CD4-positive, alpha-beta T cell treated with Interleukin-17A for 1 hour (primary cell): Measurements from ENCODE around the gene JPT1.
"Not testable (repeated sequence)": the region's sequence is repeated elsewhere in the genome, so short reads cannot be mapped to it uniquely, and the experiment has no call there.

ENCODE experiments used
- DNase-seq: peaks from one replicate; pipeline ENCODE4 v3.0.0-alpha.2; 2020

JPT1 gene, protein sequence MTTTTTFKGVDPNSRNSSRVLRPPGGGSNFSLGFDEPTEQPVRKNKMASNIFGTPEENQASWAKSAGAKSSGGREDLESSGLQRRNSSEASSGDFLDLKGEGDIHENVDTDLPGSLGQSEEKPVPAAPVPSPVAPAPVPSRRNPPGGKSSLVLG

DNA sequence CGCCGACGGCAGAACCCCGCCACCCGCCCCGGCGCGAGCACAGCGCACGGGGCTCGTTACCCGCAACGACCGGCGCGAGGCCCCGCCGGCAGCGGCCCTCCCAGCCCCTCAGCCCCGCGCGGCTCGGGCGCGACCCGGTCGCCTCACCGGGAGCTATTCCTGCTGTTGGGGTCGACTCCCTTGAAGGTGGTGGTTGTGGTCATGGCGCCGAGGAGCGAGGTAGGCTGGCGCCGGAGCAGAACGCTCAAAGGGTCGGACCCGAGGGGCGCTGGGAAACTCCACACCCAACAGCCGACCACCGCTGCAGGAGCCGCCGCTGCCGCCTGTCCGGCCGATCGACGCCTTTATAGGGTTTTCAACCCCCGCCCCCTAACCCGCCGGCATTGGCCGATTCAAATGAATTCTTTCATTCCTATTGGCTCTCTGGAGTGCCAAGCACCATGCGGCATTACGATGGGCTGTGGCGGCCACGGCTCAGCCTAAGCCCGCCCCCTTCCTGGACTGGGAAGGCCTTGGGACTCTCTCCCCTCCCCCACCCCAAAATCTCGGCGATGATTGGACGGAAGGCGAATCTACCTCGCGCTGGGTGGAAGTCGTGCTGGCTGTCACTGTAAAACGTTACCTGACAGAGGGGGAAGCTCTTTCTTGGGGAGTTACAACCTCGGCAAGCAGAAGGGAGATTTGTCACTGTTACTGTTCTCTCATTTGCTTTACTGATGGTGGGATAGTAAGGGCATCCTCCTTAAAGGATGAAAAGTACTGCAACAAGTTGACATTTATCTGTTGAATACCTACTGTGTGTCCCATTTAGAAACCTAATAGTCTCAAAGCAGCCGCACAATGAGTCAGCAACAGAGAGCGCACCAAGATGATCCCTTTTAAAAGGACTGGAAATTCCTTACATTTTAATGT, at the start of gene JPT1:
Gene JPT1 (minus strand): TSS at position 318 of the 912 bp plus-strand sequence. CDS start 115 bp downstream, at position 203.
- DNase-seq, result peak; percentile 99

DNA sequence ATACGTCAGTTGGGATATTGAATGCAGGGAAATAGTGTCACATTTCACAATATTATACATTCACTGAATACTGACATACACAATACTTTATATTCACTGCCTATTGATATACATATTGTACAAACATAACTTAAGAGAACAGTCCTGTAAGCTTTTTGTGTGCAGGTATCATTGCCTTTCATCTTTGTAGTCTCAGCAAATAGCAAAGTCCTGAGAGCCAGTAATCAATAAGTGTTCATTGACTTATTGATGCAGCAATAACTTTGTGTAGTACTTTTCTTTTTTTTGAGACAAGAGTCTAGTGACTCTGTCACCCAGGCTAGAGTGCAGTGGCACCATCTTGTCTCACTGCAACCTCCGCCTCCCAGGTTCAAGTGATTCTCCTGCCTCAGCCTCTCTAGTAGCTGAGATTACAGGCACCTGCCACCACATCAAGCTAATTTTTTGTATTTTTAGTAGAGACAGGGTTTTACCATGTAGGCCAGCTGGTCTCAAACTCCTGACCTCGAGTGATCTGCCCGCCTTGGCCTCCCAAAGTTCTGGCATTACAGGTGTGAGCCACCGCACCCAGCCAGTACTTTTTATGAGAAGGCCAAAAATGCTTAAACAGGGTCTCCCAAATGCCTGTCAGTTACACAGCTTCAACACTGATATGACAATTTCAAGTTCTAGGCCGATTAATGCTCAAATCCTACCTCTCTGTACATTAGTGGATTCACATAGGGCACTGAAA, 45.7 kb upstream of the JPT1 start:
- DNase-seq, result no peak

DNA sequence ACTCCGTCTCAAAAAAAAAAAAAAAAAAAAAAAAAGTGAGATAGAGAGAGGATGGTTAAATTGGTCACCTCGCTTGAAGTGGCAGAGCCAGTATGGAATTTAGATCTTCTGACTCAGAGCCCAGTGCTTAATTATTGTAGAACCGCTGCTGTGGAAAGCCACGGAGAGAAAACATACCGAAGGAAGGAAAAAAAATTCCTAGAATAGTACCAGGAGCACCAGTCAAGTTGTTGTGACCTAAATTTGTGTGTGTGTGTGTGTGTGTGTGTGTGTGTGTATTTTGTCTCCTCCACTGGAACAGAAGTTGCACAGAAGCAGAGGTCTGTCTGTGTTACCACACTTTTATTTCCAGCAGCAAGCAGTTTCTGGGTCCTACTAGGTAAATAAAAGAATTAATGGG, 40.6 kb upstream of the JPT1 start:
- no peak for DNase-seq

DNA sequence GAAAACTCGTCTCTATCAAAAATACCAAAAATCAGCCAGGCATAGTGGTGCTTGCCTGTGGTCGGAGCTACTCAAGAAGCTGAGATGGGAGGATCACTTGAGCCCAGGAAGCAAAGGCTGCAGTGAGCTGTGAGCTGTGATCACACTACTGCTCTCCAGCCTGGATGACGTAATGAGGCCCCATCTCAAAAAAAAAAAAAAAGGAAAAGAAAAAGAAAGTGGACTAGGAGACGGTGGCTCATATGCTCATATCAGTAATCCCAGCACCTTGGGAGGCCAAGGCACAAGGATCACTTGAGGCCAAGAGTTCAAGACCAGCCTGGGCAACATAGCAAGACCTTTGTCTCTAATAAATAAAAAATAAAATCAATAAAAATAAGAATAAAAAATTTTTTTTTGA, 37.3 kb upstream of the JPT1 start:
- DNase-seq, result no peak

DNA sequence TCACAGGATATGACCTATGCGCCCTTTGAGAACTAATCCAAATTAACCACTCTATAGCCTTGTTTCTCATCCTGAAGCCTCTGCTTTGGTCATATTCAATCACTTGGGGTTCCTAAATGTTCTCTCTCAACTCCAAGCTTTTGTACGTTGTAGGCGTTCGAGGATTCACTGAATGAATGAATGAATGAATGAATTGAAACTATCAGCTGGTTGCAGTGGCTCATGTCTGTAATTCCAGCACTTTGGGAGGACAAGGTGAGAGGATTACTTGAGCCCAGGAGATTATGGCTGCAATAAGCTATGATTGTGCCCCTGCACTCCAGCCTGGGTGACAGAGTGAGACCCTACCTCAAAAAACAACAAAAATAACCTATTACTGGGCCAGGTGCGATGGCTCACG, 34.3 kb upstream of the JPT1 start:
- no peak for DNase-seq

DNA sequence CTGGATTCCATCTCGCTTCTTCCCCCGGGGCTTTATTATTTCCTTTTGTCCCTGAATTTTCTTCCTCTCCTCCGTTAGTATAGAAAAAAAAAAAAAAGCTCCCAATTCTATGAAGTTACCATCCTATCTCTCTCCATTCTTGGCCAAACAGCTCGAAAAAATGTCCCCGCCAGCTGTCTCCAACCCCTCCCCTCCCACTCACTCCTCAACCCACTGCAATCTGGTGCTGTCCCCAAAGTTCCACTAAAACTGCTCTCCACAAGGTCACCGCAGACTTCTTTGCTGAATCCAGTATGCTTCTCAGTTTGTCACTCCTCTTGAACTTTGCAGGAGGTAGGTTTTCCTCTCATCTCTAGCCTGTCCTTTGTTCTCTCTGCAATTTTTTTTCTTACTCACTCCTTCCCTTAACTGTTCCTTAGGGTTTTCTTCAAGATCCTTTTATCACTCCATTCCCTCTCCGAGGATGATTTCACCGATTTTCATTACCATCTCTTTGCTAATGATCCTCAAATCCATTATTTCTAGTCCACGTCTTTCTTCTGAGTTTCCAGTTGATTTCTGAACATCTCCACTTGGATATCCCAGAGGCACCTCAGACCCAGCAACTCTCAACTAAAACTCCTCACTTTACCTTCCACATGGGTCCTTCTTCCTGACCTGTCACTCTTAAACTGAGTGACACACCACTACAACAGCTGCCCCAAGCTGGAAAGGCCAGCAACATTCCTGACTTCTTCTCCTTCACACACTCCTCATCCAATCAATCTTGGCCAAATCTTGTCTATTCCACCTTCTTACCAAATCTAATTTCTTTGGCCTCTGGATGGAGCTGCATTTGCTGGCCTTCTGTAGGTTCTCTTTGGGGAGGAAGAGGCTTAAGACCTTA, 29.9 kb upstream of the JPT1 start:
- DNase-seq, result no peak

DNA sequence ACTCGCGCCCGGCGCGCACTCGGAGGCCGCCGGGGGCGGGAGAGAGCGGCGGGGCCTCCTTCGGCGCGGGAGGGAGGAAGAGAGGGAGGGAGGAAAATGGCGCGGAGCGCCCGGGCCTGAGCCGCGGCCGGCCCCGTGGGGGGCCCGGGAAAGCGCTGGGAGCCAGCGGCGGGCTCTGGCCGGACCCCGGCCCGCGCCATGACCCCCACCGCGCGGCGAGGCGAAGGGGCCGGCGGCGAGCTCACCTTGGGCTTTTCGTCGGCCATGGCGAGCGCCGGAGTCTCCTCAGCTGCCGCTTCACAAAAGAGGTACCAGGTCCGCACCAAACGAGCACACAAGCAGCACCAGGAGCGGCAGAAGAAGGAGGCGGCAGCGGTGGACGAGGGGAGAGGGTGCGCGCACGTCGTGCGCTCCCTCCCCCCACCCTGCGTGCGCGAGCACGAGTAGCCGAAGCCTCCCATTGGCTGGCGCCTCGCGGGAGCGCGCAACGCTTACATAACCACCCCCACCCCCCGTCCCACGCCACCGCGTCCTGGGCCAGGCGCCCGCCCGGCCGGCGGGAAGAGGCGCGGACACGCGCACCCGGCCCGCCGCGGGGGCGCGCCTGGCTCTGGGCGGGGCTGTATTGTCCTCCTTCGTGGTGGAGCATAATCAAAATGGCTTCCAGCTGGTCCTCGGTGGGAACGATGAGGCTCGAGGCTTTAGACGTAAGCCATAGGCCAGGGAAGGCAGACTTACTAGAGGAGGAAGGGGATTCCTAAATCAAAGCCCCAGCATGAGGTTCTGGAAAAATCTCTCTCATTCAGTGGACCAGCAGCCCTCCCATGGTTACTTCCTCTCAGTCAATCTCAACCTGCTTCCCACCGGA, 28.5 kb upstream of the JPT1 start, which contains the start of gene SUMO2:
Gene SUMO2 (minus strand): TSS at position 391 of the 868 bp plus-strand sequence. CDS start 125 bp downstream, at position 266.
- peak; percentile 96 for DNase-seq

DNA sequence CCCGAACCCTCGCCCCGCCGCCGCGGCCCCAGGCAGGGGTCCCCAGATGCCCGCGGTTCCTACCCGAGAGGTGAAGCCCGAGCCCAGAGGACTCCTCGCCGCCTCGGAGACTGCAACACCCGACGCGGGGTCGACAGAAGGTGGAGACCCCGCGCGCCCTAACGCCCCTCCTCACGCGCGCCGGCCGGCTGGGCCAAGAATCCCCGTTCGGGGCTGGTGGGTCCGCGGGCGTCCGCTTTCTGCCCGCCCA, 27.9 kb upstream of the JPT1 start:
- no peak for DNase-seq

DNA sequence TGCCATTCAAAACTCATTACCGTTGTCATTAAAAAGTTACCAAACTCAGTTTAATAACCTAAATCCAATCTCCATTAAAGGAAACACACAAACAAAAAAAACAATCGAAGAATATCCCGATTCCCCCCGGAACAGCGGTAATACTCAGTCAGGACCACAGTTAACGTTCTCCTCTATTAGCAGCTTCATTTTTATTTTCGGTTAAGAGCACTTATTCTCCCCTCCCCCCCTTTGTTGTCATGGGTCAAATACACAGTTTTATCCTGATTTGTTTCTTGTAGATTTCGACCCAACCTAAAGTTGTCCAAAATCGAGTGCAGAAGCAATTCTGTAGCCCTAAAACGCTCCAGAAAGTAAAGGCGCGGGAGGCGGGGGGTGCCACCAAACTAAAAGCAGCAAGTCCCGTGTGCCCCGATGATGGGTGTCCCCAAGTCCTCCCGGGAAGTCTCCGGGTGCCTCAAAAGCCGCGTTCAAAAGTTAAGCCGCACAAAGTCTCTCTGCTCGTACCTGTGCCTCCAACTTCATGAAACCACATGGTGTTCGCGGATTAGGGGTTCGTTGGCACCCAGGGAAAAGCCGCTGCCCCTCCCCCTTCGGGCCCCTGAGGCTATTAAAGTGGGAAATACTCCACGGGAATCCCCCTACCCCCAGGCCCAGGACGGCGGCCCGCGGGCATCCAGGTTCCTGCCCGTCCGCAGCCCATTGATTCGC, 27.5 kb upstream of the JPT1 start:
- peak; percentile 66 for DNase-seq

DNA sequence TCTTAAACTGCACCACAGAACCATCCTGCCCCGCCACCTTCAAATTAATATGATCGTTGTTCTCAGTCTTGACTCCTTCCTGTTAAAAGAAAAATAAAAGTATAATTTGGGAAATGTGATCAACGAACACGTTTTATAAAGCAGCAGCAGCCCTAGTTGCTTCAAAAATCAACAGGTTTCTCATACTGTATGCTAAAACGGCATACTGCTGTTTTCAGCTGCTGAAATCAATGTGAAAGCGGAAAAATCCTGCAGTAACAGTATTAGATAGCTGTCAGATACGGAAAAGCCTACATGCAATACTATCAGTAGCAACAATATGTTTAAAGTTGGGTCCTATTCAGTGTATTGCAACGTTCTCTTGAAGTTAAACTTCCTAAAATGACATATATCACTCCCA, 26.8 kb upstream of the JPT1 start:
- DNase-seq, result no peak

DNA sequence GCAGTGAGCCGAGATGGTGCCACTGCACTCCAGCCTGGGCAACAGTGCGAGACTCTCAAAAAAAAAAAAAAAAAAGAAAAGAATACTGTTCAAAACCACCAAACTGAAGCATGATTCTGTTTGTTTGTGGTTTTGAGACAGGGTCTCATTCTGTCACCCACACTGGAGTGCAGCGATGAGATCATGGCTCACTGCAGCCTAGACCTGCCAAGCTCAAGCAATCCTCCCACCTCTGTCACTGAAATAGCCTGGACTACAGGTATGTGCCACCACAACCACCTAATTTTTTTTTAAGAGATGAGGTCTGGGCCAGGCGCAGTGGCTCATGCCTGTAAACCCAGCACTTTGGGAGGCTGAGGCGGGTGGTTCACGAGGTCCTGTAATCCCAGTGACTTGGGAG, 24.1 kb upstream of the JPT1 start:
- no peak for DNase-seq

DNA sequence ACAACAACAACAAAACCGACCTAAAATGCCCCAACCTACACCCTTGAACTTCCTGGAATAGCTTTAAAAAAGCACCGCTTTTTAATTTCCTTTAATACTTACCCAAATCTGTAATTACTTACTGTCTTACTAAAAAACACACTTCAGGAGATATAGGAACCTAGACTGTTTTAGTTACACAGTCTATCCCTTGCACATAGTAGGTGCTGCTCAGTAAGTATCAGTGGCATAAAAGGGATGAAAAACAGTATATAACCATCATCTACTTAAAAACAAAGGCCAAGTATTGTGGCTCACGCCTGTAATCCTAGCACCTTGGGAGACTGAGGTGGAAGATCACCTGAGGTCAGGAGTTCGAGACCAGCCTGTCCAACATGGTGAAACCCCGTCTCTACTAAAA, 22.3 kb upstream of the JPT1 start:
- no peak for DNase-seq

DNA sequence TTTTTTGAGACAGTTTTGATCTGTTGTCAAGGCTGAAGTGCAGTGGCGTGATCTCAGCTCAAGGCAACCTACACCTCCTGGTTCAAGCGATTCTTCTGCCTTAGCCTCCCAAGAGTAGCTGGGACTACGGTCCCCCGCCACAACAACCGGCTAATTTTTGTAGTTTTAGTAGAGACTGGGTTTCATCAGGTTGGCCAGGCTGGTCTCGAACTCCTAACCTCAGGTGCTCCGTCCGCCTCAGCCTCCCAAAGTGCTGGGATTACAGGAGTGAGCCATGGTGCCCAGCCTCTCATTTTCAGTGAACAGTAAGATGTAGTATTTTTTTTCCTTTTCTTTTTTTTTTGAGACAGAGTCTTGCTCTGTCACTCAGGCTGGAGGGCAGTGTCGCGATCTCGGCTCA, 20.7 kb upstream of the JPT1 start:
- DNase-seq, result no peak

DNA sequence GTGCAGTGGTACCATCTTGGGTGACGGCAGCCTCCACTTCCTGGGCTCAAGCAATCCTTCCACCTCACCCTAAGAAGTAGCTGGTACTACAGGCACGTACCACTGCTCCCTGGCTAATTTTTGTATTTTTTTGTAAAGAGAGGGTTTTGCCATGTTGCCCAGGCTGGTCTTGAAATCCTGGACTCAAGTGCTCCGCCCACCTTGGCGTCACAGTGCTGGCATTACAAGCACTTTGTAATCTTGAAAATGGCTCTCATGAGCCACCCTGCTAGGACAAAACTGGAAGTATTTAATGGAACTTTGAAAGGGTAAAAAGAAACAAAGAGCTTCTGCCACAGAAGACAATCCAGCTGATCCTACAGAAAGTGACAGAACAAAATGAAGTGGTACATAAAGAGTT, 19.2 kb upstream of the JPT1 start:
- DNase-seq, result no peak

DNA sequence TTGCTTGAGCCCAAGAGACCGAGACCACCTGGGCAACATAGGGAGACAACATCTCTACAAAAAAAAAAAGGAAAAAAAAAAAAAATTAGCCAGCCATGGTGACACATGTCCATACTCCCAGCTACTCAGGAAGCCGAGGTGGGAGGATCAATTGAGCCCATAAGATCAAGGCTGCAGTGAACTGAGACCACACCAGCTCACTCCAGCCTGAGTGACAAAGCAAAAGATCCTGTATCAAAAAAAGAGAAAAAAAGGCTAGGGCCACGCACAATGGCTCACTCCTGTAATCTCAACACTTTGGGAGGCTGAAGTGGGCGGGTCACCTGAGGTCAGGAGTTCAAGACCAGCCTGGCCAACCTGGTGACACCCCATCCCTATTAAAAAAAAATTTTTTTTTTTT, 14.7 kb upstream of the JPT1 start:
- DNase-seq, result no peak

DNA sequence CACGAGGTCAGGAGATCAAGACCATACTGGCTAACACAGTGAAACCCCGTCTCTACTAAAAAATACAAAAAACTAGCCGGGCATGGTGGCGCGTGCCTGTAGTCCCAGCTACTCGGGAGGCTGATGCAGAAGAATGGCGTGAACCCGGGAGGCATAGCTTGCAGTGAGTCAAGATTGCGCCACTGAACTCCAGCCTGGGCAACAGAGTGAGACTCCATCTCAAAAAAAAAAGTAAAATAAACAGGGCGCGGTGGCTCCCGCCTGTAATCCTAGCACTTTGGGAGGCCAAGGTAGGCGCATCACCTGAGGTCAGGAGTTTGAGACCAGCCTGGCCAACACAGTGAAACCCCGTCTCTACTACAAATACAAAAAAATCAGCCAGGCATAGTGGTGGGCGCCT, 10.3 kb upstream of the JPT1 start:
- DNase-seq, result not testable (repeated sequence)

DNA sequence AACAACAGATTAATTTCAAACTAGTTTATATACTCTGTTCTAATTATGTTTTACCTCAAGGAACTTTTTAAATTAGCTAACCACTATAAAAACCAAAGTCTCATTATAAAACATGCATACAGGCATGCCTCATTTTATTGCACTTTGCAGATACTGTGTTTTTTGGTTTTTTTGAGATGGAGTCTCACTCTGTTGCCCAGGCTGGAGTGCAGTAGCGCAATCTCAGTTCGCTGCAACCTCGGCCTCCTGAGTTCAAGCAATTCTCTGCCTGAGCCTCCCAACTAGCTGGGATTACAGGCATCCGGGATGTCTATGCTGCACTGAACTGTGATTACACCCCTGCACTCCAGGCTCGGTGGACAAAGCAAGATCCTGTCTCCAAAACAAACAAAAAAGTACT, 8.8 kb upstream of the JPT1 start:
- no peak for DNase-seq

DNA sequence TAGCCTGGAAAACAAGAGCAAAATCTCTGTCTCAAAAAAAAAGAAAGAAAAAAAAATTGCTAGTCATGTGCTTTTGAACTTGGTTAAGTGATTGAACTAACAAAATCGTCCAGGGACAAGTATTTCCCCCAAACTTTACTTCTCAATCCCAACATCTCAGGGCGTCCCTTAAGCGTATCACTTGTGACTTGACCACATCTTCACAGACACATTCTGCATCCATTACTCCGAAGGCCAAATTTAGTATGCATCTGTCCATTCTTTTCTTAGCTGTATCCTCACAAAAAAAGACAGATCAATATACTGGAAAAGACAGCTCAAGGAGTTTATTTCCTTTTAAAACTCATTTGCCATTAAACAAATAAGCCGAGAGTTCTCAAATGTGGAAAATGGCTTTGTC, 5.9 kb upstream of the JPT1 start:
- no peak for DNase-seq

DNA sequence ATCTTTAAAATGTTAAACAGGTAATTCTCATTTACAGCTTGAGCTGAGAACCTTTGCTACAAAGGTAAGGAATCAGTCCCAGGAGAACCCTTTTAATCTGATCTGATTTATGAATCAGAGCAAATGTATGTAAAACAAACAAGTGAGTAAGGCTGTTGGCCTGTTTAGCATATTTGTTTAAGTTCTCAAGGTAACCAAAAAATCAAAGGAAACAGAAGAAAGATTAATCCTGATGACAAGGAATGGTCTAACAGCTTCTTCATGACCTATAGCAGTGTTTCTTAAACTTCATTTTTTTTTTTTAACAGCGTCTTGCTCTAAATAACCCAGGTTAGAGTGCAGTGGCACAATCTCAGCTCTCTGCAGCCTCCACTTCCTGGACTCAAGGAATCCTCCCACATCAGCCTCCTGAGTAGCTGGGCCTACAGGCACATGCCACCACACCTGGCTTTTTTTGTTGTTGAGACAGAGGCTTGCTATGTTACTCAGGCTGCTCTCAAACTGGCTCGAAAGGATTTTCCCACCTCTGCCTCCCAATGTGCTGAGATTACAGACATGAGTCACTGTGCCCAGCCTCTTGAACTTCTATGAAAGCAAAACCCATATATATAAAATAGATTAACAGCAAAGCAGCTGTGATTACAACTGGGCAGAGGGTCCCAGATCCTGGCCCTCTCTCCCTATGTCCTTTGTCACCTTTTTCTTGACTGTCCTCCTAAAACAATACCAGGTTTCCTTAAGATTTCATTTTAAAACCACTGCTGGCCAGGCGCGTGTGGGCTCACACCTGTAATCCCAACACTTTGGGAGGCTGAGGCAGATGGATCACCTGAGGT, 5.1 kb upstream of the JPT1 start:
- no peak for DNase-seq

DNA sequence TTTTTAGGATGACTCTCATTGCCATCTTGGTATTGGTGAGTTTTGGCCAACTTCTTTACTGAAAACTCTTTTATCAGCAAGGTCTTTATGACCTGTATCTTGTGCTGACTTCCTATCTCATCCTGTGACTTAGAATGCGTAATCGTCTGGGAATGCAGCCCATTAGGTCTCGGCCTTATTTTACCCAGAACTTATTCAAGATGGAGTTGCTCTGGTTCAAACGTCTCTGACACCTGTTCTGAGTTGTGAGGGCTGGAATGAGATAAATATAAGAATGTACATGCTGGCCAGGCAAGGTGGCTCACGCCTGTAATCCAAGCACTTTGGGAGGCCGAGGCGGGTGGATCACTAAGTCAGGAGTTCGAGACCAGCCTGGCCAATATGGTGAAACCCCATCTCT, 4.2 kb upstream of the JPT1 start:
- DNase-seq, result not testable (repeated sequence)
